HG03159 (cell line): Measurements from ENCODE around the gene CACNA1H.

Experiments
- ATAC-seq: cut with Tn5 transposase; IDR thresholded peaks from one replicate; pipeline ENCODE4 v1.9.1; 2021; ENCODE audit warnings: mild to moderate bottlenecking, moderate library complexity; ENCODE audit not compliant: unreplicated experiment

The CACNA1H gene

GRCh38 chr16:1152651-1153259, at the start of gene CACNA1H:
Gene CACNA1H (plus strand): TSS chr16:1153106. CDS start chr16:1153738, 632 bp downstream.
- ATAC-seq, result no peak

- ATAC-seq, result no peak
Measured at GRCh38 chr16:1103636-1103980, 49.3 kb upstream of the CACNA1H start.

- ATAC-seq, result no peak
Measured at GRCh38 chr16:1105888-1106620, 46.9 kb upstream of the CACNA1H start.

- ATAC-seq, result no peak
Measured at GRCh38 chr16:1106659-1107058, 46.2 kb upstream of the CACNA1H start.

GRCh38 chr16:1107141-1107540, 45.8 kb upstream of the CACNA1H start:
- ATAC-seq, result no peak

- ATAC-seq, result no peak
Measured at GRCh38 chr16:1107731-1108130, 45.2 kb upstream of the CACNA1H start.

- ATAC-seq, result no peak
Measured at GRCh38 chr16:1108299-1109252, 44.3 kb upstream of the CACNA1H start.

- ATAC-seq, result no peak
Measured at GRCh38 chr16:1109648-1110047, 43.3 kb upstream of the CACNA1H start.

GRCh38 chr16:1112506-1113184, 40.3 kb upstream of the CACNA1H start:
- ATAC-seq, result no peak

- no peak for ATAC-seq
Measured at GRCh38 chr16:1113489-1113888, 39.4 kb upstream of the CACNA1H start.

GRCh38 chr16:1113889-1114526, 38.9 kb upstream of the CACNA1H start:
- no peak for ATAC-seq

- no peak for ATAC-seq
Measured at GRCh38 chr16:1116693-1117077, 36.2 kb upstream of the CACNA1H start.

- ATAC-seq, result no peak
Measured at GRCh38 chr16:1117176-1117900, 35.6 kb upstream of the CACNA1H start.

- ATAC-seq, result no peak
Measured at GRCh38 chr16:1117926-1118325, 35.0 kb upstream of the CACNA1H start.

GRCh38 chr16:1119129-1119528, 33.8 kb upstream of the CACNA1H start:
- no peak for ATAC-seq

- ATAC-seq, result no peak
Measured at GRCh38 chr16:1119766-1120576, 32.9 kb upstream of the CACNA1H start.

- ATAC-seq, result no peak
Measured at GRCh38 chr16:1120577-1120941, 32.3 kb upstream of the CACNA1H start.

GRCh38 chr16:1121009-1121408, 31.9 kb upstream of the CACNA1H start:
- ATAC-seq, result no peak
